SU-DHL-6 (cell line): Measurements from ENCODE around the gene CPB2.

ENCODE experiments used
- H2AFZ ChIP-seq: fragments of 200-600 bp; sonication (generic); 2 replicates; pipeline ENCODE4 v1.6.1; 2014; ENCODE audit warnings: low read depth, mild to moderate bottlenecking, moderate library complexity, mixed read lengths, antibody characterized with exemption, low read length; ENCODE audit not compliant: severe bottlenecking
- H3F3A ChIP-seq: fragments of 200-600 bp; shearing (Covaris generic); 2 replicates; pipeline ENCODE4 v1.6.0; 2016; ENCODE audit warnings: antibody characterized with exemption, mild to moderate bottlenecking; ENCODE audit not compliant: insufficient read depth
- H3K27ac ChIP-seq: fragments of 200-600 bp; sonication (generic); 2 replicates; pipeline ENCODE4 v1.5.1; 2016; ENCODE audit warnings: low read depth, mild to moderate bottlenecking, low read length, moderate library complexity, mixed read lengths
- H3K27me3 ChIP-seq: fragments of 200-600 bp; sonication (generic), shearing (Covaris generic); 2 replicates; pipeline ENCODE4 v1.6.0; 2014; ENCODE audit warnings: mild to moderate bottlenecking, low read length
- H3K36me3 ChIP-seq: fragments of 200-600 bp; sonication (generic); 2 replicates; pipeline ENCODE4 v1.6.1; 2014; ENCODE audit warnings: mild to moderate bottlenecking, low read length, mixed read lengths
- H3K4me2 ChIP-seq: fragments of 300-600, 200-600 bp; shearing (Covaris generic), sonication (generic); 2 replicates; pipeline ENCODE4 v1.6.0; 2014; ENCODE audit warnings: low read length, low read depth, mild to moderate bottlenecking; ENCODE audit not compliant: poor library complexity, severe bottlenecking
- H3K4me3 ChIP-seq: fragments of 200-600 bp; sonication (generic); 2 replicates; pipeline ENCODE4 v1.5.1; 2014; ENCODE audit warnings: antibody characterized with exemption, low read length, mild to moderate bottlenecking, mixed read lengths; ENCODE audit not compliant: insufficient read depth, poor library complexity, severe bottlenecking
- H3K79me2 ChIP-seq: fragments of 200-600 bp; sonication (generic); 2 replicates; pipeline ENCODE4 v1.6.1; 2014; ENCODE audit warnings: mild to moderate bottlenecking, low read length, moderate library complexity; ENCODE audit not compliant: insufficient read depth
- H3K9ac ChIP-seq: fragments of 200-600 bp; sonication (generic); 2 replicates; pipeline ENCODE4 v1.7.0; 2014; ENCODE audit warnings: mild to moderate bottlenecking, low read length
- H3K9me2 ChIP-seq: fragments of 200-600 bp; sonication (generic); replicated peaks from 2 replicates; pipeline ENCODE4 v1.6.1; 2014; ENCODE audit warnings: low read length; ENCODE audit not compliant: insufficient read depth
- H3K9me3 ChIP-seq: fragments of 200-600 bp; sonication (generic); 2 replicates; pipeline ENCODE4 v1.6.1; 2014; ENCODE audit warnings: low read length, mixed read lengths; ENCODE audit not compliant: insufficient read depth
- H4K20me1 ChIP-seq: fragments of 200-600 bp; sonication (generic); 2 replicates; pipeline ENCODE4 v1.6.1; 2014; ENCODE audit warnings: low read depth, mild to moderate bottlenecking, antibody characterized with exemption, low read length, moderate library complexity, mixed read lengths
- CTCF ChIP-seq: fragments of 200-600 bp; sonication (generic); IDR thresholded peaks from one replicate; pipeline ENCODE4 v1.5.1; 2017; ENCODE audit warnings: antibody characterized with exemption, mild to moderate bottlenecking, low read length, moderate library complexity; ENCODE audit not compliant: insufficient read depth, poor library complexity, severe bottlenecking
- EZH2phosphoT487 ChIP-seq: fragments of 200-600 bp; sonication (generic), shearing (Covaris generic); conservative IDR thresholded peaks from 2 replicates; pipeline ENCODE4 v1.6.1; 2018; ENCODE audit warnings: mild to moderate bottlenecking, antibody characterized with exemption, low read length, moderate library complexity, mixed read lengths

Gene CPB2

GRCh38 chr13:46006688-46007452 is 98.0 kb downstream of the CPB2 start:
- Histone ChIP-seq H3F3A (peaks cover 12% of the 10 kb centered on the region; the same call in 1 of the 2 replicates), H3K4me2 (no peak overlapping the region), H3K9me3 (no peaks in the 10 kb centered on the region), H3K79me2 (no peaks in the 10 kb centered on the region), H3K27me3 (no peaks in the 10 kb centered on the region), H3K27ac (no peak overlapping the region), H3K9ac (no peak overlapping the region), H3K36me3 (peaks cover 55% of the 10 kb centered on the region; the same call in 1 of the 2 replicates), H2AFZ (no peak overlapping the region), H3K4me3 (no peak overlapping the region), H4K20me1 (no peaks in the 10 kb centered on the region; the same call in 1 of the 2 replicates), H3K9me2 (no peaks in the 10 kb centered on the region)
- TF ChIP-seq CTCF (no peak), EZH2phosphoT487 (no peak)

- peaks cover 50% of the 10 kb centered on the region; the same call in 1 of the 2 replicates for H3K36me3 ChIP-seq
- H4K20me1 ChIP-seq = no peaks in the 10 kb centered on the region; the same call in 1 of the 2 replicates
- no peaks in the 10 kb centered on the region for H3K9me3 ChIP-seq
Measured at GRCh38 chr13:46004491-46004890, 100.3 kb downstream of the CPB2 start.

More at GRCh38 chr13:46004491-46004890, 100.3 kb downstream of the CPB2 start:
- no peaks in the 10 kb centered on the region for H3K9me2 ChIP-seq
- H3K27me3 ChIP-seq = no peaks in the 10 kb centered on the region
- no peak overlapping the region for H2AFZ ChIP-seq
- H3K4me2 ChIP-seq = no peak overlapping the region
- no peak for TF ChIP-seq EZH2phosphoT487
- no peak for TF ChIP-seq CTCF
- H3F3A ChIP-seq = 0 out of 2 replicates have a peak, but pooled peaks cover 6% of the 10 kb centered on the region
- no peak overlapping the region for H3K4me3 ChIP-seq
- no peak overlapping the region for H3K9ac ChIP-seq
- H3K79me2 ChIP-seq = no peaks in the 10 kb centered on the region
- no peak overlapping the region for H3K27ac ChIP-seq
